Measurements from ENCODE around the gene MED13.

The MED13 gene

DNA sequence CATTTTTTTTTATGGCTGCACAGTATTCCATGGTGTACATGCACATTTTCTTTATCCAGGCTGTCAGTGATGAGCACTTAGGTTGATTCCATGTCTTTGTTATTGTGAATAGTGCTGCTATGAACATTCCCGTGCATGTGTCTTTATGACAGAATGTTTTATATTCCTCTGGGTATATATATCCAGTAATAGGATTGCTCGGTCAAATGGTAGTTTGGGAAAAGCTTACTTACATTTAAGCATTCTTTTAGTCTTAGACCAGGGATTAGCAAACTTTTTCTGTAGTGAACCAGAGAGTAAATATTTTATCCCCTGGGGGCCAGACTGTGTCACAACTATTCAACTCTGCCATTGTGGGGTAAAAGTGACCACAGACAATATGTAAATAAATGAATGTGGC, 40.2 kb downstream of the MED13 start:
- Histone ChIP-seq H3K79me2 (ENCODE audit: insufficient read depth, low read depth) (peaks cover 50% of the 10 kb centered on the region; the same call in 1 of the 2 replicates), H3K9ac (no peak overlapping the region), H2AFZ (ENCODE audit: low read depth) (no peak overlapping the region), H3K4me2 (no peak overlapping the region), H3K36me3 (ENCODE audit: insufficient read depth) (peaks cover 24% of the 10 kb centered on the region; the same call in 1 of the 2 replicates), H4K20me1 (ENCODE audit: insufficient read depth) (no peaks in the 10 kb centered on the region; the same call in 1 of the 2 replicates), H3K4me1 (ENCODE audit: low read depth, poor library complexity, severe bottlenecking) (no peaks in the 10 kb centered on the region), H3K27ac (no peak overlapping the region), H3K27me3 (ENCODE audit: insufficient read depth, low read depth) (no peaks in the 10 kb centered on the region), H3K4me3 (IDR thresholded peaks at IDR 0.05; ENCODE audit: insufficient read depth, low read depth, low read length) (no peak overlapping the region)
- TF ChIP-seq CTCF (conservative IDR thresholded peaks at IDR 0.05; ENCODE audit: low read depth, low read length) = no peak

DNA sequence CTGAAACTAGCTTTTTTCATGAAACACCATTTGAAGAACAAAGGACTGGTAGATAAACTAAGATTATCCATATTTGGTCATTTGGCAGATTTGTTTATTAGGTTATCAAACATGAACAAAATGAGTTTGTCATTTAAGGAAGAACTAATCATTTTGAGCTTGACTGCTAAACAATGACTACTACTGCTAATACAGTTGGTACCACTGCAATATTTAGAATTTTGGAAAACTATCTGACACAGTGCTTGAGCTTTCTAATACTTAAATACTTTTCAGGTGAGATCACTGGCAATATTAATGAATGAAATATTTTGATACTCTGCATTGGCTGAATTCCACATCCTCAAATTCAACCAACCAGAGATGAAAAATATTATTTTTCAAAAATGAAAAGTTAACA, 47.2 kb downstream of the MED13 start:
- Histone ChIP-seq H3K27me3 (ENCODE audit: insufficient read depth, low read depth) (no peaks in the 10 kb centered on the region), H3K4me1 (ENCODE audit: low read depth, poor library complexity, severe bottlenecking) (no peaks in the 10 kb centered on the region), H3K9ac (no peak overlapping the region), H3K79me2 (ENCODE audit: insufficient read depth, low read depth) (peaks cover 27% of the 10 kb centered on the region; the same call in 1 of the 2 replicates), H2AFZ (ENCODE audit: low read depth) (no peak overlapping the region), H3K4me2 (no peak overlapping the region), H3K36me3 (ENCODE audit: insufficient read depth) (peaks cover 23% of the 10 kb centered on the region), H3K27ac (no peak overlapping the region), H3K4me3 (IDR thresholded peaks at IDR 0.05; ENCODE audit: insufficient read depth, low read depth, low read length) (no peak overlapping the region), H4K20me1 (ENCODE audit: insufficient read depth) (no peaks in the 10 kb centered on the region)
- TF ChIP-seq CTCF (conservative IDR thresholded peaks at IDR 0.05; ENCODE audit: low read depth, low read length) = no peak

GRCh38 chr17:62017496-62017895, 47.6 kb downstream of the MED13 start:
- Histone ChIP-seq H3K79me2 (ENCODE audit: insufficient read depth, low read depth) (peaks cover 26% of the 10 kb centered on the region; the same call in 1 of the 2 replicates), H3K27ac (no peak overlapping the region)

GRCh38 chr17:62014526-62014925, 50.6 kb downstream of the MED13 start:
- Histone ChIP-seq H2AFZ (ENCODE audit: low read depth) (no peak overlapping the region), H3K9ac (no peak overlapping the region), H3K79me2 (ENCODE audit: insufficient read depth, low read depth) (peaks cover 23% of the 10 kb centered on the region; the same call in 1 of the 2 replicates), H3K4me2 (no peak overlapping the region), H3K27me3 (ENCODE audit: insufficient read depth, low read depth) (no peaks in the 10 kb centered on the region), H3K4me1 (ENCODE audit: low read depth, poor library complexity, severe bottlenecking) (no peaks in the 10 kb centered on the region), H3K27ac (no peak overlapping the region), H3K36me3 (ENCODE audit: insufficient read depth) (peaks cover 33% of the 10 kb centered on the region), H4K20me1 (ENCODE audit: insufficient read depth) (no peaks in the 10 kb centered on the region), H3K4me3 (IDR thresholded peaks at IDR 0.05; ENCODE audit: insufficient read depth, low read depth, low read length) (no peak overlapping the region)
- TF ChIP-seq CTCF (conservative IDR thresholded peaks at IDR 0.05; ENCODE audit: low read depth, low read length) = no peak

More at GRCh38 chr17:62017496-62017895, 47.6 kb downstream of the MED13 start:
- Histone ChIP-seq H3K36me3 (ENCODE audit: insufficient read depth) (peaks cover 20% of the 10 kb centered on the region), H3K4me1 (ENCODE audit: low read depth, poor library complexity, severe bottlenecking) (no peaks in the 10 kb centered on the region), H4K20me1 (ENCODE audit: insufficient read depth) (no peaks in the 10 kb centered on the region), H2AFZ (ENCODE audit: low read depth) (no peak overlapping the region), H3K4me2 (no peak overlapping the region), H3K27me3 (ENCODE audit: insufficient read depth, low read depth) (no peaks in the 10 kb centered on the region), H3K9ac (no peak overlapping the region), H3K4me3 (IDR thresholded peaks at IDR 0.05; ENCODE audit: insufficient read depth, low read depth, low read length) (no peak overlapping the region)
- TF ChIP-seq CTCF (conservative IDR thresholded peaks at IDR 0.05; ENCODE audit: low read depth, low read length) = no peak

Measured in KMS-11 (cell line).